Ovary (tissue), 9 donors: ENCODE results near the gene ZSWIM8. TPM values are rescaled to one million over a fixed set of nuclear protein-coding genes. Genes with fewer than 3 reads are reported as not detected.

Experiments
- DNase-seq, 5 donors: peaks; one replicate each; pipeline ENCODE4 v3.0.0-alpha.2; 2019 to 2020
- H3K27ac ChIP-seq, 2 donors: fragments of 200-600 bp; one replicate each; pipeline versions ENCODE4 v1.5.1 to v1.8.0; 2019 to 2022
- H3K27me3 ChIP-seq: fragments of 200-600 bp; one replicate; pipeline ENCODE4 v1.8.0; 2022
- H3K36me3 ChIP-seq: fragments of 200-600 bp; sonication (generic); one replicate; pipeline ENCODE4 v1.5.1; 2019
- H3K4me1 ChIP-seq: one replicate; pipeline ENCODE4 v1.8.1; 2013; ENCODE audit warnings: mild to moderate bottlenecking, moderate library complexity; ENCODE audit not compliant: insufficient read depth
- H3K4me3 ChIP-seq: fragments of 200-600 bp; sonication (generic); one replicate; pipeline ENCODE4 v1.5.1; 2017
- H3K9me3 ChIP-seq, 2 donors: fragments of 200-600 bp in 1 of 2; sonication (generic) in 1 of 2; one replicate each; pipeline versions ENCODE4 v1.5.1 to v1.8.1; 2013 to 2019; ENCODE audit warnings: mild to moderate bottlenecking in 1 of 2, moderate library complexity in 1 of 2
- EP300 ChIP-seq: sonication (generic); formaldehyde crosslinking; IDR thresholded peaks from one replicate; pipeline ENCODE4 v1.6.1; 2017; ENCODE audit warnings: antibody characterized with exemption
- POLR2A ChIP-seq: fragments of 450-650 bp; IDR thresholded peaks from one replicate; pipeline ENCODE4 v1.6.1; 2017; ENCODE audit warnings: antibody characterized with exemption, mild to moderate bottlenecking, moderate library complexity
- WGBS, 3 donors: extraction: QIAGEN DNeasy Blood & Tissue Kit in 1 of 3; methylation state at CpG; one replicate each; pipeline versions ENCODE4 v1.1.5 to v1.1.7; 2013 to 2017; 5-methylcytosine and 5-hydroxymethylcytosine counted together
- intact Hi-C, 4 donors: fragments of 100-400 bp; cut with DNase I; formaldehyde crosslinking; loops; one replicate each; pipeline versions ENCODE4 v1.11.0 to v1.15.1; 2022 to 2023
- polyA plus RNA-seq, 2 donors: library from polyadenylated mRNA; stranded (reverse); fragments of 200-250 nt in 1 of 2; fragments of 350-450 nt in 1 of 2; fragmentation: Illumina TruSeq in 1 of 2; extraction: RNeasy Lipid Tissue Mini Kit (QIAGEN cat#74804) in 1 of 2; gene quantifications; one replicate each; pipeline ENCODE4 v1.2.3, GENCODE V29; 2013 to 2014
- total RNA-seq, 7 donors: library from RNA; depleted of rRNA in 2 of 7; stranded (reverse); fragments of >200 nt in 2 of 7; fragmentation: NEBNext Ultra II Directional in 3 of 7; extraction: Animal tissue kit (Norgen Biotek cat#: 25700) in 3 of 7; gene quantifications; one replicate each; pipeline versions ENCODE4 v1.1.0 to v1.2.4, GENCODE V29; 2016 to 2023
- TF ChIP-seq, protein P1 (sequence below), 3 donors: fragments of 450-650 bp in 2 of 3; fragments of 200-600 bp in 1 of 3; IDR thresholded peaks; one replicate each; pipeline versions ENCODE4 v1.5.1 to v1.8.0; 2016 to 2022; ENCODE audit warnings: antibody characterized with exemption in 3 of 3, mild to moderate bottlenecking in 1 of 3
- donor health status: DM: no; HTN: no; CAD: no; lungs with moderate emphysema.
- donor health status: DM: no; HTN: no; CAD: no.
- donor health status: Bipolar disorder and iron deficiency.
- donor health status: DM: yes; HTN: yes; CAD: no.
- donor health status: DM: no; HTN: no; CAD: no.
- donor health status: DM: yes; HTN: yes; CAD: no.

The ZSWIM8 gene
- total and polyA plus RNA-seq, 9 donors = 42.7 to 90.7 (median 69.3) TPM

DNA sequence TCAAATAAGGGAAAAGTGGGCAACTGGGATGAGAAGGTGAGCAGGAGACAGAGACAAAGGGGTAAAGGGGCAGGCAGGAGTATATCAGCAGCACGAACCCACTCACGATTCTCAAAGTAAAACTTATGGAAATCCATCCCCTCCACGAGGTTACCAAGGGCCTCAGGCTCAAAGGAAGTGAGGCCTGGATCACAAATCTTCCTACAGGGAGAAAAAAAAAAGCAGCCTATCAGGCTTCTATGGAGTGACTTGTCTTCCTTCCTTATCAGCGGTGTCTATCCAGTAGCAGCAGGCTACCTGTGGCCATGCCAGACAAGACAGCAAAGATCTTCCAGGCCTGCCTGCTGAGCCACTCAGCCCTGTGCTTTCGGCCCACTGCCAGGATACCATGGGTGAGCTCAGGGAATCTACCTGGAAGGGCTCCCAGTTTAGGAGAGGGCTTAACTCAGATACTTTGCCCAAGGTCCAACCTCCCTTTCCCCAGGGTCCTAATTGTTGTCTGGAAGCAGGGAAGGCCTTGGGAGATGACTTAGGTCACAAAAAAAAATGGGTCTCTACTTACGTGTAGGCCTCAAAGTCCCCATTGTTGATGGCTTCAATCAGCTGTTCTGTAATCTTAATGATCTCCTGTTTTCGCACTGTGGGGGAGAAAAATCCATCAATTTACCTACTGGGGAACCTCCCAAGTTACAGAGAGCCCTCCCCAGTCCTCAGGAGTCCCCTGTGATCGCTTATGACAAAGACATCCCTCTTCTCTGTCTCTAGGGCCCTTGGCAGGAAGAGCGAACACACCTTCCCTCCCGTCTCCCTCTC lies 31.7 kb downstream of the ZSWIM8 start:
- Histone ChIP-seq H3K36me3 (no peaks in the 10 kb centered on the region), H3K4me1 (no peaks in the 10 kb centered on the region), H3K27ac (no peak overlapping the region), H3K4me3 (no peak overlapping the region), H3K9me3 (no peaks in the 10 kb centered on the region), H3K27me3 (no peaks in the 10 kb centered on the region)
- no peak for DNase-seq
- TF ChIP-seq EP300 = no peak
- intact Hi-C loops = no loop called here
- 86 to 92% (median 87%) methylated on average over 10 of the region's 10 CpGs for WGBS, 3 donors

GRCh38 chr10:73817826-73818225 lies 32.4 kb downstream of the ZSWIM8 start:
- no peak for DNase-seq
- no peak overlapping the region for H3K4me3 ChIP-seq
- H3K27ac ChIP-seq = no peak overlapping the region
- H3K4me1 ChIP-seq = no peaks in the 10 kb centered on the region
- intact Hi-C loops = loop anchor here in 1 of 4 donors (2.0 kb wide), 1 partner anchor 27 kb away; no protein-coding TSS in a partner anchor
- 86 to 93% (median 87%) methylated on average over 5 of the region's 5 CpGs for WGBS, 3 donors
- H3K9me3 ChIP-seq = no peaks in the 10 kb centered on the region
- H3K36me3 ChIP-seq = no peaks in the 10 kb centered on the region
- no peak for TF ChIP-seq POLR2A
- TF ChIP-seq EP300 = no peak
- TF ChIP-seq, protein P1, sequence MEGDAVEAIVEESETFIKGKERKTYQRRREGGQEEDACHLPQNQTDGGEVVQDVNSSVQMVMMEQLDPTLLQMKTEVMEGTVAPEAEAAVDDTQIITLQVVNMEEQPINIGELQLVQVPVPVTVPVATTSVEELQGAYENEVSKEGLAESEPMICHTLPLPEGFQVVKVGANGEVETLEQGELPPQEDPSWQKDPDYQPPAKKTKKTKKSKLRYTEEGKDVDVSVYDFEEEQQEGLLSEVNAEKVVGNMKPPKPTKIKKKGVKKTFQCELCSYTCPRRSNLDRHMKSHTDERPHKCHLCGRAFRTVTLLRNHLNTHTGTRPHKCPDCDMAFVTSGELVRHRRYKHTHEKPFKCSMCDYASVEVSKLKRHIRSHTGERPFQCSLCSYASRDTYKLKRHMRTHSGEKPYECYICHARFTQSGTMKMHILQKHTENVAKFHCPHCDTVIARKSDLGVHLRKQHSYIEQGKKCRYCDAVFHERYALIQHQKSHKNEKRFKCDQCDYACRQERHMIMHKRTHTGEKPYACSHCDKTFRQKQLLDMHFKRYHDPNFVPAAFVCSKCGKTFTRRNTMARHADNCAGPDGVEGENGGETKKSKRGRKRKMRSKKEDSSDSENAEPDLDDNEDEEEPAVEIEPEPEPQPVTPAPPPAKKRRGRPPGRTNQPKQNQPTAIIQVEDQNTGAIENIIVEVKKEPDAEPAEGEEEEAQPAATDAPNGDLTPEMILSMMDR (IDR thresholded peaks at IDR 0.05) = no peak
- H3K27me3 ChIP-seq = no peaks in the 10 kb centered on the region

DNA sequence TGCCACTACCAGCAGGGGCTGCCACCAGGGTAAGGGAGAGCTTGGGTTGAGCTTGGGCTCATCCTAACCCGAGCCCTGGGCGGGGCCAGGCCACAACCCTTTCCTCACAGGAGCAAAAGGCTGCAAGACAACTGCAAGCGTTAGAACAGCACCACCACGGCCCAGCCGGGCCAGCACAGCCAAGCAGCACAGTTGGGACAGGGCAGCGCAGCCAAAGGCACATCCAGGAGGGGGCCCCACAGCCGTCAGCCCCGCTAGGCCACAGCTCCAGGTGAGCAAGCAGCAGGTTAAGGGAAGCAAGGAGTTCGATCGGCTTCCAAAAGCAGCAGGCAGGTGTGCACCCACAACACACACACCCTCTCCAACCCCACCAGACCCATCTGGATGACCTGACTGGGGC lies 33.0 kb downstream of the ZSWIM8 start:
- H3K27me3 ChIP-seq = no peaks in the 10 kb centered on the region
- WGBS, 3 donors = 86% methylated on average over 10 of the region's 10 CpGs
- no peaks in the 10 kb centered on the region for H3K36me3 ChIP-seq
- DNase-seq = no peak
- H3K27ac ChIP-seq = no peak overlapping the region
- intact Hi-C loops = loop anchor here in 1 of 4 donors (2.0 kb wide), 1 partner anchor 26 kb away; no protein-coding TSS in a partner anchor
- H3K4me3 ChIP-seq = no peak overlapping the region
- no peaks in the 10 kb centered on the region for H3K9me3 ChIP-seq
- no peaks in the 10 kb centered on the region for H3K4me1 ChIP-seq
- TF ChIP-seq, protein P1 (IDR thresholded peaks at IDR 0.05) = no peak
- TF ChIP-seq POLR2A = no peak

- no peak for DNase-seq
- intact Hi-C loops = loop anchor here in 1 of 4 donors (2.0 kb wide), 1 partner anchor 26 kb away; no protein-coding TSS in a partner anchor
- Histone ChIP-seq H3K27me3 (no peaks in the 10 kb centered on the region), H3K27ac (no peak overlapping the region), H3K4me3 (no peak overlapping the region), H3K36me3 (no peaks in the 10 kb centered on the region), H3K4me1 (no peaks in the 10 kb centered on the region), H3K9me3 (no peaks in the 10 kb centered on the region)
- TF ChIP-seq EP300 (no peak), POLR2A (no peak)
- TF ChIP-seq, protein P1 (IDR thresholded peaks at IDR 0.05) = no peak
- 52 to 61% (median 61%) methylated on average over 5 of the region's 5 CpGs for WGBS, 3 donors
Observed at GRCh38 chr10:73819081-73819480, 33.7 kb downstream of the ZSWIM8 start.

GRCh38 chr10:73819513-73820093 lies 34.2 kb downstream of the ZSWIM8 start:
- H3K36me3 ChIP-seq = no peaks in the 10 kb centered on the region
- DNase-seq = no peak
- intact Hi-C loops = loop anchor here in 1 of 4 donors (2.0 kb wide), 1 partner anchor 25 kb away; no protein-coding TSS in a partner anchor

More at GRCh38 chr10:73819513-73820093, 34.2 kb downstream of the ZSWIM8 start:
- Histone ChIP-seq H3K9me3 (no peaks in the 10 kb centered on the region), H3K27ac (no peak overlapping the region), H3K27me3 (no peaks in the 10 kb centered on the region), H3K4me1 (no peaks in the 10 kb centered on the region), H3K4me3 (no peak overlapping the region)
- TF ChIP-seq, protein P1 (IDR thresholded peaks at IDR 0.05) = no peak
- TF ChIP-seq POLR2A (no peak), EP300 (no peak)
- 79 to 86% (median 83%) methylated on average over 20 of the region's 20 CpGs for WGBS, 3 donors
